GM19025 (cell line): ENCODE results near the gene ZNF268.

ENCODE experiments used
- ATAC-seq: cut with Tn5 transposase; IDR thresholded peaks from one replicate; pipeline ENCODE4 v1.9.1; 2021; ENCODE audit warnings: mild to moderate bottlenecking, low read depth, moderate library complexity; ENCODE audit not compliant: unreplicated experiment

ZNF268 gene

GRCh38 chr12:133181238-133181959, at the start of gene ZNF268:
ZNF268 (plus strand) TSS chr12:133181495; CDS start chr12:133181998, 503 bp downstream.
- peak; percentile 68 for ATAC-seq

- no peak for ATAC-seq
These were observed 45.5 kb upstream of the ZNF268 start for GRCh38 chr12:133135747-133136146.

GRCh38 chr12:133145981-133146380, 35.3 kb upstream of the ZNF268 start:
- ATAC-seq: no peak

- no peak for ATAC-seq
These were observed 25.1 kb upstream of the ZNF268 start for GRCh38 chr12:133156125-133156690.

GRCh38 chr12:133165776-133166175, 15.5 kb upstream of the ZNF268 start:
- ATAC-seq: no peak

GRCh38 chr12:133172491-133172890, 8.8 kb upstream of the ZNF268 start:
- no peak for ATAC-seq

- ATAC-seq: no peak
These were observed 6.4 kb upstream of the ZNF268 start for GRCh38 chr12:133174901-133175300.

- ATAC-seq: no peak
These were observed 626 bp upstream of the ZNF268 start for GRCh38 chr12:133180669-133181068.

GRCh38 chr12:133190176-133190575, 8.9 kb downstream of the ZNF268 start:
- ATAC-seq: no peak

- ATAC-seq: no peak
These were observed 11.6 kb downstream of the ZNF268 start for GRCh38 chr12:133192847-133193246.

- ATAC-seq: no peak
These were observed 20.6 kb downstream of the ZNF268 start for GRCh38 chr12:133201888-133202287.

GRCh38 chr12:133202493-133203343, 21.4 kb downstream of the ZNF268 start:
- ATAC-seq: no peak

- no peak for ATAC-seq
These were observed 22.3 kb downstream of the ZNF268 start for GRCh38 chr12:133203344-133204263.

GRCh38 chr12:133204264-133204603, 22.9 kb downstream of the ZNF268 start:
- no peak for ATAC-seq

- ATAC-seq: no peak
These were observed 25.1 kb downstream of the ZNF268 start for GRCh38 chr12:133206390-133206789.

- no peak for ATAC-seq
These were observed 34.4 kb downstream of the ZNF268 start for GRCh38 chr12:133215724-133216123.

GRCh38 chr12:133217219-133217618, 35.9 kb downstream of the ZNF268 start:
- no peak for ATAC-seq

GRCh38 chr12:133220521-133220920, 39.2 kb downstream of the ZNF268 start:
- no peak for ATAC-seq

- no peak for ATAC-seq
These were observed 39.9 kb downstream of the ZNF268 start for GRCh38 chr12:133221241-133221640.

GRCh38 chr12:133222211-133222610, 40.9 kb downstream of the ZNF268 start:
- ATAC-seq: no peak
